Activated naive CD4-positive, alpha-beta T cell treated with anti-CD3 and anti-CD28 coated beads, Interleukin-2, amount 50 U/mL, for 24 hours (primary cell): Measurements from ENCODE around the gene SARS1.

Source experiments
- H3K27ac Mint-ChIP-seq: one replicate; pipeline ENCODE4 v1.8.0; 2021; ENCODE audit warnings: mild to moderate bottlenecking, mixed read lengths
- H3K27me3 Mint-ChIP-seq: one replicate; pipeline ENCODE4 v1.8.0; 2021; ENCODE audit warnings: mixed read lengths
- H3K36me3 Mint-ChIP-seq: one replicate; pipeline ENCODE4 v1.8.0; 2021; ENCODE audit warnings: mixed read lengths
- H3K4me1 Mint-ChIP-seq: one replicate; pipeline ENCODE4 v1.8.0; 2021; ENCODE audit warnings: mixed read lengths
- H3K4me3 Mint-ChIP-seq: one replicate; pipeline ENCODE4 v1.8.0; 2021; ENCODE audit warnings: mild to moderate bottlenecking, mixed read lengths
- H3K9me3 Mint-ChIP-seq: one replicate; pipeline ENCODE4 v1.8.0; 2021; ENCODE audit warnings: mixed read lengths

SARS1 gene

GRCh38 chr1:109238382-109238781 lies 24.7 kb downstream of the SARS1 start:
- Mint-ChIP-seq H3K4me1 (peaks cover 35% of the 10 kb centered on the region), H3K27me3 (no peaks in the 10 kb centered on the region), H3K27ac (no peak overlapping the region), H3K9me3 (no peaks in the 10 kb centered on the region), H3K36me3 (peaks cover 4% of the 10 kb centered on the region), H3K4me3 (no peak overlapping the region)

- Mint-ChIP-seq H3K27ac (no peak overlapping the region), H3K27me3 (no peaks in the 10 kb centered on the region), H3K36me3 (peaks cover 4% of the 10 kb centered on the region), H3K4me3 (no peak overlapping the region), H3K4me1 (peaks cover 35% of the 10 kb centered on the region), H3K9me3 (no peaks in the 10 kb centered on the region)
Observed at GRCh38 chr1:109239047-109239408, 25.3 kb downstream of the SARS1 start.

- Mint-ChIP-seq H3K27me3 (no peaks in the 10 kb centered on the region), H3K9me3 (no peaks in the 10 kb centered on the region), H3K36me3 (peaks cover 4% of the 10 kb centered on the region), H3K4me1 (peaks cover 35% of the 10 kb centered on the region), H3K4me3 (no peak overlapping the region), H3K27ac (no peak overlapping the region)
Observed at GRCh38 chr1:109239409-109240068, 25.8 kb downstream of the SARS1 start.

DNA sequence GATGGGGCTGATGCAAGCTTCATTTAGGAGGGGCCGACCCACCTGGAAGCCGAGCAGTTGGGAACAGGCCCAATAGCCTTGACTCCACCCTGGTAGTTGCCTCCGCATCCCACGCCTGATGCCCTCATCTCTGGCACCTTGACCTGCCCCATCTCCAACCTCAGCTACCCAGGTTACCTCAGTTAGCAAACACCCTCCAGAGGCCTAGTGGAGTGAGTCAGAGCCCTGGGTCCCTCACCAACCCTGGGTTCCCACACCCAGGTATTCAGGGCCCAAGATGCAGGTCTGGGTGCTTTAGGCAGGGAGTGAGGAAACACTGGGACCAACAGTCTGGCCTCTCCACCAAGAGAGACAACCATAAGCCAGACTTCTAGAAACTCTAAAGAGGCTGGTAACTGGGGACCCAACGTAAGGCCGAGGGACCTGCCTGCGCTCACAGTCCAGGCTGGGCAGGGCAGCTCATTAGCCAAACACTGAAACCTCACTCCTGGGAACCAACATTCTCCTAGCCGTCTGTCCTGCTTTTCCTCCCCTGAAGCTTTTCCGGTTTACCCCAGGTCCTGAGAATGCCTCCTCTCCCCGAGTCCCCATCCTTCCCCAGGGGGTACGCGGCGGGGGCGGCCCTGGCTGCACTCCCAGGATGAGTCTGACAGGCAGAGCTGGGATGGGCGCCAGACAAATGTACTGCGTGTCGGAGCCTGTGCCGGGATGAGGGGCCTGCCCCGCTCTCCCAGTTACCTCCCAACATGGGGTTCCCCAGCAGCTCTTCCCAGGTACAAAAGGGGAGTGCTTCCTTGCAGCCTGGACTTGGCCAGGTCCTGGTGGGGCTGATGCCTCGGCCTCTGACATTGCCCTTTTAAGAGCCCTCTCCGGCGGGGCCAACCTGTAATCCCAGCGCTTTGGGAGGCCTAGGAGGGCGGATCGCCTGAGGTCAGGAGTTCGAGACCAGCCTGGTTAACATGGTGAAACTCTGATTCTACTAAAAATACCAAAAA lies 26.7 kb downstream of the SARS1 start:
- Mint-ChIP-seq H3K27me3 (no peaks in the 10 kb centered on the region), H3K36me3 (no peaks in the 10 kb centered on the region), H3K27ac (no peak overlapping the region), H3K4me1 (peaks cover 29% of the 10 kb centered on the region), H3K9me3 (no peaks in the 10 kb centered on the region), H3K4me3 (no peak overlapping the region)

GRCh38 chr1:109241344-109241743 lies 27.6 kb downstream of the SARS1 start:
- H3K27ac Mint-ChIP-seq, result no peak overlapping the region
- H3K4me3 Mint-ChIP-seq, result no peak overlapping the region
- H3K36me3 Mint-ChIP-seq, result no peaks in the 10 kb centered on the region
- H3K27me3 Mint-ChIP-seq, result no peaks in the 10 kb centered on the region
- no peaks in the 10 kb centered on the region for H3K9me3 Mint-ChIP-seq
- peaks cover 29% of the 10 kb centered on the region for H3K4me1 Mint-ChIP-seq

GRCh38 chr1:109241841-109242345 lies 28.2 kb downstream of the SARS1 start:
- H3K36me3 Mint-ChIP-seq, result no peaks in the 10 kb centered on the region
- no peaks in the 10 kb centered on the region for H3K27me3 Mint-ChIP-seq
- no peaks in the 10 kb centered on the region for H3K9me3 Mint-ChIP-seq
- H3K27ac Mint-ChIP-seq, result no peak overlapping the region
- H3K4me1 Mint-ChIP-seq, result peaks cover 29% of the 10 kb centered on the region
- H3K4me3 Mint-ChIP-seq, result no peak overlapping the region

GRCh38 chr1:109242387-109242786 lies 28.7 kb downstream of the SARS1 start:
- Mint-ChIP-seq H3K9me3 (no peaks in the 10 kb centered on the region), H3K4me3 (no peak overlapping the region), H3K27ac (no peak overlapping the region), H3K27me3 (no peaks in the 10 kb centered on the region), H3K4me1 (peaks cover 29% of the 10 kb centered on the region), H3K36me3 (no peaks in the 10 kb centered on the region)

GRCh38 chr1:109243221-109243620 lies 29.5 kb downstream of the SARS1 start:
- no peaks in the 10 kb centered on the region for H3K27me3 Mint-ChIP-seq
- H3K4me3 Mint-ChIP-seq, result no peak overlapping the region
- H3K36me3 Mint-ChIP-seq, result no peaks in the 10 kb centered on the region
- no peak overlapping the region for H3K27ac Mint-ChIP-seq
- H3K9me3 Mint-ChIP-seq, result no peaks in the 10 kb centered on the region
- H3K4me1 Mint-ChIP-seq, result peaks cover 29% of the 10 kb centered on the region

- Mint-ChIP-seq H3K36me3 (no peaks in the 10 kb centered on the region), H3K4me3 (no peak overlapping the region), H3K9me3 (no peaks in the 10 kb centered on the region), H3K27me3 (no peaks in the 10 kb centered on the region), H3K27ac (no peak overlapping the region), H3K4me1 (peaks cover 31% of the 10 kb centered on the region)
Observed at GRCh38 chr1:109243860-109244552, 30.3 kb downstream of the SARS1 start.

GRCh38 chr1:109246141-109246551 lies 32.4 kb downstream of the SARS1 start:
- Mint-ChIP-seq H3K27me3 (no peaks in the 10 kb centered on the region), H3K4me1 (peaks cover 25% of the 10 kb centered on the region), H3K36me3 (no peaks in the 10 kb centered on the region), H3K4me3 (no peak overlapping the region), H3K9me3 (no peaks in the 10 kb centered on the region), H3K27ac (no peak overlapping the region)

DNA sequence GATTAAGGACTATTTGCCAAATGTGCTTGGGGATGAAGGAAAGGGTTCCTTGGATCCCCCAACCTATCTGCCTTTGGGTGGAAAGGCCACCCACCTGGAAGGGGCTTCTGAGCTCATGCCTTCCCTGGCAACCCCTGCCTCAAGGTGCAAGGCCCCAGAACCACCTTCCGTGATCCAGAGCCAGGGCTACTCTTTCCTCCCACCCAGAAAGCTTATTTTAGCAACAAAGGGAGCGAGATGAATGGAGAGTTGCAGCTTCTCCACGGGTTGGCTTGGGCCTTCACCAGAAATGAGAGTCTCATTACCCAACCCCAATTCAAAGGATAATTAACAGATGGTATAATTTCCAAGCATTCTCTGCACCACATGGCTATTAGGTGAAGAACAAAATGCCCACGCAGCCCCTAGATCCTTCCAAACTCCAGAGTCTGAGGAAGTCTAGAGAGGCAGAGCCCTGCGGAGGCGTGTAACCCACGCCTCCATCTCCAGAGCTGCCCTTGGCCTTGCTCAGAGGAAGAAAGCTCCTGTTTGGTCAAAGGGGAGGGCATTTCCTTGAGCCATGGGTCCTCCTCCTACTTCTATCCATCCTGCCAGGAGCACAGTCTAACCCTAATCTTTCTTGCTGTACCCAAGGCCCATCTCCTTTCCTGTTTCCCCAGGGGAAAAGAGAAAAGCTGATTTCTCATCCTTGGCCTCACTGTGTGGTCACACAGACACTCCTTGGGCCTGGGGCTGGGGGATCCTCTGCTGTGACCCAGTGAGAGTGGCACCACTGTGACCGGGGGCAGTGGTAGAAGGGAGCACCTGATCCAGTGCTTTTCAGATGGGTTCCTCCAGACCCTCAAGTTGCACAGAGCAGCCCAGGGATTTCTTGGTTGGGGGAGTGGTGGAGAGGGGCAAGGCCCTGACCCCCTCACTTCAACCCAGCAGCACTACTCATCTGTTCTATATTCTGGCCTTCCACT lies 34.0 kb downstream of the SARS1 start:
- no peak overlapping the region for H3K27ac Mint-ChIP-seq
- no peaks in the 10 kb centered on the region for H3K36me3 Mint-ChIP-seq
- no peaks in the 10 kb centered on the region for H3K9me3 Mint-ChIP-seq
- peaks cover 10% of the 10 kb centered on the region for H3K4me1 Mint-ChIP-seq
- H3K27me3 Mint-ChIP-seq, result no peaks in the 10 kb centered on the region
- H3K4me3 Mint-ChIP-seq, result no peak overlapping the region

DNA sequence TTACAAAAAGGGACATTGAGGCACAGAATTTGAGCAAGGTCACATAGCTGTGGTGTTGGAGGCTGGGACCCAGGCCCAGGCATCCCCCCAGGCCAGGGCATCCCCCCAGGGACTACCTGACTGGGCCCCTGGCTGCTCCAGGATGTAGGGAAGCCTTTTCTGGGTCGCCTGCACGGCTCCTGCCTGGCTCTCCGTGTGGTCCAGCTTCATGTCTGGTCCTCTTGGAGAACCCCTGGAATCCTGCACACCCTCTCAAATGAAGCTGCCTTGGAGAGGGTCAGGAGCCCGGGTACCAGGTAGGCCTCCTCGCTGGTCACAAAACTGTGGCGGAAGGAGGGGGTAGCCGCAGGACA lies 34.7 kb downstream of the SARS1 start:
- H3K27ac Mint-ChIP-seq, result no peak overlapping the region
- H3K4me1 Mint-ChIP-seq, result peaks cover 8% of the 10 kb centered on the region
- no peaks in the 10 kb centered on the region for H3K9me3 Mint-ChIP-seq
- H3K36me3 Mint-ChIP-seq, result no peaks in the 10 kb centered on the region
- H3K4me3 Mint-ChIP-seq, result no peak overlapping the region
- H3K27me3 Mint-ChIP-seq, result no peaks in the 10 kb centered on the region

GRCh38 chr1:109248797-109249629 lies 35.3 kb downstream of the SARS1 start, which contains the start of gene CELSR2:
Gene CELSR2 (plus strand): TSS chr1:109249539. CDS start chr1:109250080, 541 bp downstream.
- no peak within 1 kb of the TSS for H3K27ac Mint-ChIP-seq
- no peaks in the 10 kb centered on the region for H3K9me3 Mint-ChIP-seq
- H3K4me1 Mint-ChIP-seq, result peaks cover 8% of the 10 kb centered on the region
- no peaks in the 10 kb centered on the region for H3K27me3 Mint-ChIP-seq
- no peaks in the 10 kb centered on the region for H3K36me3 Mint-ChIP-seq
- peak within 1 kb of the TSS; percentile 64 for H3K4me3 Mint-ChIP-seq
